A673 (cell line): ENCODE results near the gene ARSG.

ENCODE experiments used
- EZH2 ChIP-seq: fragments of 200-600 bp; sonication (generic); IDR thresholded peaks from 2 replicates; pipeline ENCODE4 v1.6.1; 2017; ENCODE audit warnings: borderline replicate concordance, low read depth, mild to moderate bottlenecking, mixed read lengths, antibody characterized with exemption, low read length; ENCODE audit not compliant: poor library complexity, severe bottlenecking
- TF ChIP-seq, protein P1 (sequence below): fragments of 300-800, 200-600 bp; sonication (generic); conservative IDR thresholded peaks from 2 replicates; pipeline ENCODE4 v1.5.1; 2017; ENCODE audit warnings: low read depth, mild to moderate bottlenecking, antibody characterized with exemption, low read length, moderate library complexity, mixed read lengths

- TF ChIP-seq, protein P1, sequence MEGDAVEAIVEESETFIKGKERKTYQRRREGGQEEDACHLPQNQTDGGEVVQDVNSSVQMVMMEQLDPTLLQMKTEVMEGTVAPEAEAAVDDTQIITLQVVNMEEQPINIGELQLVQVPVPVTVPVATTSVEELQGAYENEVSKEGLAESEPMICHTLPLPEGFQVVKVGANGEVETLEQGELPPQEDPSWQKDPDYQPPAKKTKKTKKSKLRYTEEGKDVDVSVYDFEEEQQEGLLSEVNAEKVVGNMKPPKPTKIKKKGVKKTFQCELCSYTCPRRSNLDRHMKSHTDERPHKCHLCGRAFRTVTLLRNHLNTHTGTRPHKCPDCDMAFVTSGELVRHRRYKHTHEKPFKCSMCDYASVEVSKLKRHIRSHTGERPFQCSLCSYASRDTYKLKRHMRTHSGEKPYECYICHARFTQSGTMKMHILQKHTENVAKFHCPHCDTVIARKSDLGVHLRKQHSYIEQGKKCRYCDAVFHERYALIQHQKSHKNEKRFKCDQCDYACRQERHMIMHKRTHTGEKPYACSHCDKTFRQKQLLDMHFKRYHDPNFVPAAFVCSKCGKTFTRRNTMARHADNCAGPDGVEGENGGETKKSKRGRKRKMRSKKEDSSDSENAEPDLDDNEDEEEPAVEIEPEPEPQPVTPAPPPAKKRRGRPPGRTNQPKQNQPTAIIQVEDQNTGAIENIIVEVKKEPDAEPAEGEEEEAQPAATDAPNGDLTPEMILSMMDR = no peak
- TF ChIP-seq EZH2 = no peak
Observed at GRCh38 chr17:68435361-68435760, 144.1 kb downstream of the ARSG start.
